HG03135 (cell line): ENCODE results near the gene ERI3.

Experiments used
- ATAC-seq: cut with Tn5 transposase; IDR thresholded peaks from one replicate; pipeline ENCODE4 v1.9.1; 2021; ENCODE audit warnings: mild to moderate bottlenecking, moderate library complexity; ENCODE audit not compliant: unreplicated experiment

Gene ERI3

GRCh38 chr1:44351289-44351688, 3.8 kb downstream of the ERI3 start:
- ATAC-seq, result no peak

DNA sequence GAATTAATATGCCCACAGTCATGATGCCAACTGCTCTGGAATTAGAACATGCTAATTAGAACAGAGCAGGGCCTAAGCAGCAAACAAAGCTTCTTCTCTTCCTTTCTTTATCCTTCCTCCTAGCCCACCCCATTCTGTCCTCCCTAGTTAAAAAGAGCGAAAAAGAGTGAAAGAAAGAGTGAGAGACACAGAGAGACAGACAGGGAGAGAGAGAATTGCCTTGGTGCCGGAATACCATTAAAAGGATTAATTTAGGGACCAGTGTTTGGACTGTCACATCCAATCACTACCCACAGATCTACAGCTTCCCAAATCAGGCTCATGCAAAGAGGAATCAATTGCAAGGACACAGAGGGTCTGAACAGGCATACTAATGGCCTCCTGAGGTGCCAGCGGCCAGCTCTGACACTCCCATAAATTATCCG, 7.0 kb downstream of the ERI3 start:
- ATAC-seq, result no peak

DNA sequence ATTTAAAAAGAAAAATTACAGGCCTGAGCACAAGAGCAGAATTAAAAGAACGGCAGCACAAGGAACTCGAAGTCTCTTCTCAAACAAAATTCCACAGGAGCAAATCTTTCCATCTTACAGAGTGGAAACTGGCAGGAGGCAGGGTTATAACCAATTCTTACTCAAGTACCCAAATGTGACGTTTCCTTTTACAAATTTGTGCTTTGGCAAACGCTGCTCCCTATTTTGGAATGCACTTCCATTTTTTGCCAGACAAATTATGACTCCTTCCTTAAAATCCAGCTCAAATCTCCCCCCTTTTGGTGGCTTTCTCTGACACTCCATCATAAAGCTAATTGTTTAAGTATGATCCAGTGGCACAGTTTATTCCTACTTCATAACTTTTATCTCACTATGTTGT, 7.8 kb downstream of the ERI3 start:
- no peak for ATAC-seq

GRCh38 chr1:44346878-44347277, 8.2 kb downstream of the ERI3 start:
- no peak for ATAC-seq

DNA sequence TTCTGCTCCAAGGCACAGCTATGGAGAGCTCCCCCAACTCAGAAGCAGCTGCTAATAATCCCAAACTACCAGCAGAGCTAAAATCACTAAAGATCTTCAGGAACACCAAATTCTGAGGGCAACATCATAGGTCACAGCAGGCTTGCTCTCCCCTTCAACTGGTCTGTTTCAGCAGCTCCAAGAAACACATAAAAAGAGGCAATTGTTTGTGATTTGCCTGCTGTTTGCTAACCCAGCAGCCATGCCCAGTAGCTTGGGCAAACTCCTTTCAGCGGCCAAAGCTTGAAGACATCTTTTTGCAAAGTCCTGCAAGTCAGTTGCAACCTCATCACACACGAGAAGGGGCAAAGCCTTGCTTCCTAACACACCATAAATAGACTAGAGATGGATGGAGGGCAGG, 8.9 kb downstream of the ERI3 start:
- ATAC-seq, result no peak

DNA sequence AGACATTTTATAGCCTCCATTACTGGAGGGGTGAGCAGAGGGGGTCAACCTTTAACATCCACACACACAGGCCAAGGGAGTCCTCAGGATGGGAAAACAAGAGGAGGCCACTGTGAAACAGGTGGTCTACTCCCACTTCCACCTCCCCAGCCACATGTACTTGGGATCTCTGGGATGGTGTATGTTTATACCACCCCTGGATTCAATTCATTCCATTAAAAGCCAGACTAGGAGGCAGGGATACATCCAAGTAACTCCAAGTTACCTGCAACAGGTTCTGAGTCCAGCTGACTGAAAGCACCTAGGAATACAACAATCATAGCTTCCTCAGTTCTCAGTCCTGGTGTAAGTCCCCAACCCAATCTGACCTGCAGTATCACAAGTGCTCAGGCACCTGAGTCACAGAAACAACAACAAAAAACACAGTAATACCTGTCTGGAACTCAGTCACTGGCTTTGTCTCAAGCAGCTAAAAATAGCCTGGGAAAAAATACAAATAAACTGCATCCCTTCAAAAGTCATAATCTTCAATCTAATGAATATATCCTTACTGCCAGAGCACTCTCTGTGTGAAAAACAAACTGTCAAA, 9.8 kb downstream of the ERI3 start:
- ATAC-seq, result no peak

- ATAC-seq, result no peak
Measured at GRCh38 chr1:44339731-44340130, 15.3 kb downstream of the ERI3 start.

GRCh38 chr1:44338136-44338535, 16.9 kb downstream of the ERI3 start:
- no peak for ATAC-seq

GRCh38 chr1:44336668-44337067, 18.4 kb downstream of the ERI3 start:
- ATAC-seq, result no peak

GRCh38 chr1:44334968-44335367, 20.1 kb downstream of the ERI3 start:
- ATAC-seq, result no peak

DNA sequence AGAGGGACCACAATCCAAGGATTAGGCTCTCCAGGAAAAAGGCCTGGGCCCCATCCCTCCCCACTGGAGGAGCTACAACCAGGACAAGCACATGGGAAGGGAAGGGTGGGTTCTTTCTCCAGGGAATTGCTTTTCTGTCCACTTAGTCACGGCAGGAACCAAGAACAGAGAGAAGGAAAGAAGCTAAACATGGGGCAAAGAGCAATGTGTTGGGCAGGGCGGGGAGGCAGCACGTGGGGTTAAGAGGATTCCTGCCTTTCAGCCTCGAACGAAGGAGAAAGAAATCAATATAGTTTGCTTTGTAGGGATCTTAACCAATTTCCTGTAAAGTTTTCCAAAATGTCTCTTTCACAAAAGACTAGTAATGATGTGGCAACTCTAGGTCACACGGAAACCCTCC, 21.7 kb downstream of the ERI3 start:
- ATAC-seq, result no peak

DNA sequence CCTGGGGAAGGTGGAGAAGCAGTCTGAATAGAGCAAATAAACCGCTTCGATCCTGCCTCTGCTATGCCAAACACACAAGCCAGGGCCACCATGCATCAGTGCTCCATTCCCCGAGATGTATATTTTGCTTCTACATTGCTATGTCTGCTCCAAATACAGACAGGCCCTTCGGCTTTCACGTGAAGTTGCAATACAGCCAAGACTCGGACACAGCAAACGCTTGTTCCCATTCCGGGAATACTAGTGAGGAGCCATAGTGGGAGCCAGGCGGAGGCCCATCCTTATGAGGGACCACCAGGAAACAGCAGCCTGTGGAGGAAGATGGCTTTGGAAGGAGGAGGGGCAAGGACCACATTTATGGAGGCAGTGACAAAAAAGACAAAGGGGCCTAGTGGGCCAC, 22.6 kb downstream of the ERI3 start:
- ATAC-seq, result no peak

GRCh38 chr1:44330935-44331334, 24.1 kb downstream of the ERI3 start:
- ATAC-seq, result no peak

GRCh38 chr1:44328671-44329416, 26.2 kb downstream of the ERI3 start:
- ATAC-seq, result no peak

- ATAC-seq, result no peak
Measured at GRCh38 chr1:44327679-44328491, 27.2 kb downstream of the ERI3 start.

DNA sequence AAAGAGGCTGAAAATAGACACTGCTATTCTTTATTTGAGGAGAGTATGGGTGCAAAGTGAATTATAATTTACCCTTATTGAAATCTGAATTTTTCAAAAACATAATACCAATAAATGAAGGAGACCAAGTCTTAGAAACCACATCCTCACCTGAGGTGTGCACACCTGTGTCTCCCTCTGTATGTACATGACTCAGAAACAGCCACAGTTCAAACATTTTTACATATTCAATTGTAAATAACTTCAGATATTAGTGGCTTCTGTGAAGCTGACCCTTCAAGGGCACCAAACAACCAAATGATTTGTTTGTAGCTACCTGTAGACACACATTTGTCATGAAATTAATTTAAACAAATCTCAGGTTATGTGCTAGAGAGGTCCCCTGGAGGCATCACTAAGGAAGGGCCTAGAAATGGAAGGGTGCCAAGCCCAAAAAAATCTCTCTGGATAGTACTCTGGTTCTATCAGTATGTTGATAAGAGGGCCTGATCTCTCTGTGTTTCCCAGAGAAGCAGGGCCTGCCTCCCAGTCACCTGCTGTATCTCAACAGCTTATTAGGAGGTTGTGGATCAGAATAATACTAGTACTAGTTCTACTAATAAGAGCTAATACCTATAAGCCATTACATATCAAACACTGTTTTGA, 28.1 kb downstream of the ERI3 start:
- no peak for ATAC-seq

DNA sequence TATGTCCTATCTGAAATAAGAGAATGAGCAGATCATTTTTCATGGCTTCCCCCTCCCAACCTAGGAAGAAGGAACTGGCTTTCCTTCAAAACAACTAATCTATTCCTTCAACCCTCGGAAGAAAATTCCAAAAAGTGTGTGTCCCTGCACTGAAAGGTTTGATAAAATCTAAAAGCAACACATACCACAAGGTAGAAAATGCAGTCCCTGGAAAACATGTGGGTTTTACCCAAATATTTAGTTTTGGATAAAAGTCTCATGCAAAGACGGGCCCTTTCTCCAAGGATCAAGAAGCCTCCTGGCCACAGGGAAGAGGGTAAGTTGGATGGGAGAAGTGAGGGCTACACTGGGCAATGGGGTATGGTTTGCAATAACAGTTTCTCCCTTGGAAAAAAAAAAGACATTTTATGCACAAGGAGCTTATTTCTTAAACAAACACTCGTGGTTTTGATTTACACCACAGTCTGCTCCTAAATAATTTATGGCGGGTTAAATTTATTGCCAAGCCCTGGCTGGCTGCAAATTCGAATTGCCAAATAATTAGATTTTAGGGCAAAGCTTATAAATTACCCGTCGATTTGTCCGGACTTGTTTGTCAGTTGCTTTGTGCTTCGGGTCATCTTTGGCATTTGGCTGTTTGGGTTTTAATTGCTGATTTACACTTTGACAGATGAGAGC, 28.9 kb downstream of the ERI3 start:
- ATAC-seq, result no peak

GRCh38 chr1:44323947-44324346, 31.1 kb downstream of the ERI3 start:
- ATAC-seq, result no peak

GRCh38 chr1:44322367-44322766, 32.7 kb downstream of the ERI3 start:
- no peak for ATAC-seq

DNA sequence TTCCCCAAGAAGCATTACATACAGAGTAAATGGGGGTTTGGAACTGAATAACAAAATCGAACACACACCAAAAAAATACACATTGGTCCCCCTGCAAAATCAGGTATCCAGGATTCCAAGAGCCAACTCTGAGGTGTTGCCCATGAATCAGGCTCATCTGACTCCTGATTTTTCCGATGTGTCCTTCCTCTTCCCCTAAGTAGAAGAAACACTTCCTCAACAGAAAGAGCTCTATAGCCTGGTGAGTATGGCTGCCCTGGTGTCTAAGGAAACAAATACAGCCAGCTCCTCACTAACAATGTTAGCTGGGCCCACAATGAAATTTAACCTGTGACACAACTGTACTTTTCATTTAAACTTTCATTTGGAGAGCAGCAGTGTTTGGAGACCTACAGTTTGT, 33.6 kb downstream of the ERI3 start:
- ATAC-seq, result no peak
